Vagina (tissue), 2 donors: ENCODE data around the gene PPIB.

Source experiments
- POLR2A ChIP-seq, 2 donors: fragments of 450-650 bp; IDR thresholded peaks; one replicate each; pipeline ENCODE4 v1.6.1; 2017; ENCODE audit warnings: antibody characterized with exemption in 2 of 2, mild to moderate bottlenecking in 2 of 2, moderate library complexity in 2 of 2
- POLR2AphosphoS5 ChIP-seq, 2 donors: sonication (generic); formaldehyde crosslinking; IDR thresholded peaks; one replicate each; pipeline ENCODE4 v1.9.0; 2017; ENCODE audit warnings: antibody characterized with exemption in 2 of 2, mild to moderate bottlenecking in 2 of 2, low read depth in 1 of 2; ENCODE audit not compliant: insufficient read depth in 1 of 2
- TF ChIP-seq, protein P1 (sequence below), 3 experiments: fragments of 450-650 bp in 2 of 3; fragments of 200-600 bp in 1 of 3; sonication (generic) in 1 of 3; IDR thresholded peaks; one replicate each; pipeline ENCODE4 v1.5.1; 2017 to 2019; ENCODE audit warnings: antibody characterized with exemption in 3 of 3, mild to moderate bottlenecking in 2 of 3, moderate library complexity in 2 of 3

DNA sequence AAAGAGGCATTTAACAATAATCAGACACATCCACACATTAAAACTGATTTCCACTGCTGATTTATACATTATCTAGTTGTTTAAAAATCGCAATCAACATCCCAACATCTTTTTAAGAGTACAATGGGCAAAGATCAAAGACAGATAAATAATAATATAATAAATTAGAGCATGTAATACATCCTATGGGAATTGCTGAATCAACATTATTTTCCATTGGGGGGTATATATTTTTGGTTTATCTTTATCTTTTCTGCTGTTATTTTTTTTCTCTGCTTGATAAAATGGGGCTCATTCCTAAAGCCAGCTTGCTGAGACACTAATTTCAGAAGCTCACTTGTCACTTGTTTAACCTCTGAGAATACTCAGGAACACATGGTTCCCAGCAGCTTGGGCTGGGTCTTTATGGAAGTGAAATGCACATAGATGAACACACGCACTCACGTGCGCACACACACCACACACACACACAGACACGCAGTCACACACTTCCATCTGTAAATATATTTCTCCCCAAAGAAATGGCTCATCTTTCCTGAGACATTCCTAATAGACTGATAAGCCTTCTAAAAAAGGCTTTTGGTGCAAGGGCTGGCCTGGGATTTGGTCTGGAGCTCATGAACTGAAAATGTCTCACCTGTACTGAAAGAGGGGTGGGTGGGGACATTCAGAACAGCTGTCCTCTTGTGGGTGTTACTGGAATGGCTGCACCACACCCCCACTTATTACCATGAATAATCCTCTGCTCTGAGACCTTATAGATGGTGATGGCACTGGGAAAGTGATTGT lies 3.5 kb upstream of the PPIB start:
- TF ChIP-seq, protein P1, sequence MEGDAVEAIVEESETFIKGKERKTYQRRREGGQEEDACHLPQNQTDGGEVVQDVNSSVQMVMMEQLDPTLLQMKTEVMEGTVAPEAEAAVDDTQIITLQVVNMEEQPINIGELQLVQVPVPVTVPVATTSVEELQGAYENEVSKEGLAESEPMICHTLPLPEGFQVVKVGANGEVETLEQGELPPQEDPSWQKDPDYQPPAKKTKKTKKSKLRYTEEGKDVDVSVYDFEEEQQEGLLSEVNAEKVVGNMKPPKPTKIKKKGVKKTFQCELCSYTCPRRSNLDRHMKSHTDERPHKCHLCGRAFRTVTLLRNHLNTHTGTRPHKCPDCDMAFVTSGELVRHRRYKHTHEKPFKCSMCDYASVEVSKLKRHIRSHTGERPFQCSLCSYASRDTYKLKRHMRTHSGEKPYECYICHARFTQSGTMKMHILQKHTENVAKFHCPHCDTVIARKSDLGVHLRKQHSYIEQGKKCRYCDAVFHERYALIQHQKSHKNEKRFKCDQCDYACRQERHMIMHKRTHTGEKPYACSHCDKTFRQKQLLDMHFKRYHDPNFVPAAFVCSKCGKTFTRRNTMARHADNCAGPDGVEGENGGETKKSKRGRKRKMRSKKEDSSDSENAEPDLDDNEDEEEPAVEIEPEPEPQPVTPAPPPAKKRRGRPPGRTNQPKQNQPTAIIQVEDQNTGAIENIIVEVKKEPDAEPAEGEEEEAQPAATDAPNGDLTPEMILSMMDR (IDR thresholded peaks at IDR 0.05) = no peak
- TF ChIP-seq POLR2AphosphoS5 (IDR thresholded peaks at IDR 0.05; ENCODE audit: insufficient read depth in 1 of 2, low read depth in 1 of 2) = no peak
- TF ChIP-seq POLR2A (IDR thresholded peaks at IDR 0.05) = no peak
